Activated naive CD4-positive, alpha-beta T cell treated with anti-CD3 and anti-CD28 coated beads for 36 hours (primary cell): ENCODE results near the gene KRT16. TPM values are rescaled to one million over a fixed set of nuclear protein-coding genes. Genes with fewer than 3 reads are reported as not detected.

Source experiments
- CTCF ChIA-PET: fragments of 350-600 bp; sonication (Branson Sonifier 250); formaldehyde crosslinking; loops from one replicate; lab custom pipeline; 2021; ENCODE audit warnings: antibody characterized with exemption; lab: Charles Lee
- DNase-seq: peaks from one replicate; pipeline ENCODE4 v3.0.0-alpha.2; 2020
- H3K27ac Mint-ChIP-seq: one replicate; pipeline ENCODE4 v1.8.0; 2021; ENCODE audit warnings: mild to moderate bottlenecking, mixed read lengths
- H3K27me3 Mint-ChIP-seq: one replicate; pipeline ENCODE4 v1.8.0; 2021; ENCODE audit warnings: low read depth, mixed read lengths
- H3K36me3 Mint-ChIP-seq: one replicate; pipeline ENCODE4 v1.8.0; 2021; ENCODE audit warnings: low read depth, mixed read lengths
- H3K4me1 Mint-ChIP-seq: one replicate; pipeline ENCODE4 v1.8.0; 2021; ENCODE audit warnings: low read depth, mixed read lengths
- H3K4me3 Mint-ChIP-seq: one replicate; pipeline ENCODE4 v1.8.0; 2021; ENCODE audit warnings: mild to moderate bottlenecking, moderate library complexity, mixed read lengths
- H3K9me3 Mint-ChIP-seq: one replicate; pipeline ENCODE4 v1.8.0; 2021; ENCODE audit warnings: mixed read lengths
- intact Hi-C: fragments of 100-400 bp; cut with micrococcal nuclease; formaldehyde crosslinking; loops from one replicate; pipeline ENCODE4 v1.15.1; 2023
- total RNA-seq, 2 experiments: library from RNA; stranded (reverse); gene quantifications; one replicate each; pipeline ENCODE4 v1.2.3, GENCODE V29; 2021

The KRT16 gene
- total RNA-seq, 2 experiments from 2014 or later = not detected

- CTCF ChIA-PET = interaction anchor here (4.3 kb wide), 1 partner anchor 12 kb away, joined by 35 read pairs; no protein-coding TSS in a partner anchor
- Mint-ChIP-seq H3K4me1 (no peaks in the 10 kb centered on the region), H3K4me3 (no peak overlapping the region), H3K36me3 (no peaks in the 10 kb centered on the region), H3K9me3 (no peaks in the 10 kb centered on the region), H3K27me3 (peaks cover 27% of the 10 kb centered on the region), H3K27ac (no peak overlapping the region)
- intact Hi-C loops = no loop called here
- DNase-seq = no peak
These were observed 51.0 kb downstream of the KRT16 start for GRCh38 chr17:41561554-41561953.

Other genes with a start within 250 kb of the KRT16 start
- gene KRT33B, start 243.0 kb downstream of the KRT16 start, total RNA-seq = not detected
- not detected for gene KRT34, start 230.5 kb downstream of the KRT16 start, total RNA-seq
- not detected for gene KRT31, start 215.2 kb downstream of the KRT16 start, total RNA-seq
- not detected for gene KRT37, start 188.2 kb downstream of the KRT16 start, total RNA-seq
- not detected for gene KRT38, start 171.8 kb downstream of the KRT16 start, total RNA-seq
- not detected for gene KRT32, start 145.4 kb downstream of the KRT16 start, total RNA-seq
- not detected for gene KRT35, start 131.6 kb downstream of the KRT16 start, total RNA-seq
- gene KRT36, start 122.9 kb downstream of the KRT16 start, total RNA-seq = not detected
- gene KRT13, start 107.2 kb downstream of the KRT16 start, total RNA-seq = not detected
- gene KRT15, start 93.9 kb downstream of the KRT16 start, total RNA-seq = not detected
- not detected for gene KRT19, start 84.5 kb downstream of the KRT16 start, total RNA-seq
- gene KRT9, start 40.7 kb downstream of the KRT16 start, total RNA-seq = not detected
- gene KRT14, start 25.9 kb downstream of the KRT16 start, total RNA-seq = not detected
- not detected for gene KRT17, start 11.8 kb upstream of the KRT16 start, total RNA-seq
- gene EIF1, start 76.1 kb upstream of the KRT16 start, total RNA-seq = 1,000 to 10,000 TPM; 1,206 to 1,253 TPM
- gene GAST, start 99.6 kb upstream of the KRT16 start, total RNA-seq = not detected
- not detected for gene HAP1, start 121.9 kb upstream of the KRT16 start, total RNA-seq
- under 1 TPM; 0.27 to 0.33 TPM for gene JUP, start 173.9 kb upstream of the KRT16 start, total RNA-seq
- 1 to 10 TPM; 1.2 to 1.5 TPM for gene P3H4, start 199.2 kb upstream of the KRT16 start, total RNA-seq
- under 1 TPM in 1 of 2 experiments, not detected in 1; 0.36 TPM for gene FKBP10, start 200.2 kb upstream of the KRT16 start, total RNA-seq
- 10 to 100 TPM; 25.9 to 28.1 TPM for gene NT5C3B, start 223.5 kb upstream of the KRT16 start, total RNA-seq
- not detected for gene KLHL10, start 225.1 kb upstream of the KRT16 start, total RNA-seq